A549 (cell line): ENCODE data around the gene FHL2. TPM values are rescaled to one million over a fixed set of nuclear protein-coding genes. Genes with fewer than 3 reads are reported as not detected.
A peak's percentile ranks its signal among the peaks of the same experiment; 100 is the strongest.

ENCODE experiments used
- ATAC-seq, 2 experiments: fragments of 200-7000 bp in 1 of 2; fragments of >200 bp in 1 of 2; cut with Nextera tagmentation in 1 of 2; cut with Tn5 transposase in 1 of 2; 3 replicates each; pipeline versions ENCODE4 v1.8.0 to v1.9.1; 2018 to 2020; ENCODE audit warnings: mild to moderate bottlenecking in 1 of 2, moderate library complexity in 1 of 2
- CTCF ChIA-PET: fragments of 300-600 bp; sonication (Branson Sonifier 250); formaldehyde crosslinking; extraction: SDS; loops from one replicate; lab custom pipeline; 2021; ENCODE audit warnings: antibody characterized with exemption, inconsistent platforms; lab: Yijun Ruan, JAX
- POLR2A ChIA-PET: fragments of 350-600 bp; formaldehyde crosslinking; extraction: SDS; loops from one replicate; lab custom pipeline; 2021; ENCODE audit warnings: antibody characterized with exemption, inconsistent platforms; lab: Yijun Ruan, JAX
- DNase-seq, 2 experiments: peaks; one replicate each; pipeline versions ENCODE4 v3.0.0 to v3.0.0-alpha.2; 2011 to 2016; ENCODE audit warnings: low read depth in 1 of 2, low spot score in 1 of 2
- FAIRE-seq: peaks from 2 replicates; lab custom pipeline; 2011; peaks lifted over from hg19 to GRCh38; lab: Jason Lieb, UNC
- H3K27ac ChIP-seq, 2 experiments: fragments of >200 bp; sonication (Bioruptor Twin); formaldehyde crosslinking; 3 replicates each; pipeline ENCODE4 v1.5.1; 2016 to 2017
- H3K4me1 ChIP-seq: fragments of >200 bp; sonication (Bioruptor Twin); formaldehyde crosslinking; 3 replicates; pipeline ENCODE4 v1.6.1; 2016
- H3K4me2 ChIP-seq: fragments of >200 bp; sonication (Bioruptor Twin); formaldehyde crosslinking; 3 replicates; pipeline ENCODE4 v1.6.1; 2016
- H3K4me3 ChIP-seq: fragments of >200 bp; sonication (Bioruptor Twin); formaldehyde crosslinking; 3 replicates; pipeline ENCODE4 v1.5.1; 2016
- H3K9me3 ChIP-seq: fragments of >200 bp; sonication (Bioruptor Twin); formaldehyde crosslinking; 3 replicates; pipeline ENCODE4 v1.6.1; 2016
- BHLHE40 ChIP-seq: IDR thresholded peaks from 2 replicates; pipeline ENCODE4 v1.6.1; 2012; ENCODE audit warnings: low read depth, low read length, inconsistent platforms
- CBX8 ChIP-seq: fragments of 200-600 bp; sonication (generic); IDR thresholded peaks from 2 replicates; pipeline ENCODE4 v1.6.1; 2016
- CHD2 ChIP-seq: fragments of 150-350 bp; IDR thresholded peaks from 2 replicates; pipeline ENCODE4 v1.6.1; 2014; ENCODE audit warnings: low read length; ENCODE audit not compliant: partially characterized antibody
- CHD4 ChIP-seq: fragments of 200-600 bp; sonication (generic); IDR thresholded peaks from 2 replicates; pipeline ENCODE4 v1.6.1; 2016; ENCODE audit warnings: antibody characterized with exemption, mild to moderate bottlenecking, borderline replicate concordance
- ESRRA ChIP-seq: fragments of 150-350 bp; IDR thresholded peaks from 2 replicates; pipeline ENCODE4 v1.6.1; 2014; ENCODE audit warnings: mild to moderate bottlenecking, low read length, borderline replicate concordance
- FOSB ChIP-seq: fragments of 250-450 bp; sonication (Bioruptor Pico); IDR thresholded peaks from 2 replicates; pipeline ENCODE4 v1.5.0; 2020; ENCODE audit warnings: mild to moderate bottlenecking, moderate library complexity
- FOXS1 ChIP-seq: fragments of 250-450 bp; sonication (Bioruptor Pico); IDR thresholded peaks from 2 replicates; pipeline ENCODE4 v1.5.0; 2020; ENCODE audit warnings: mild to moderate bottlenecking, moderate library complexity
- GATA3 ChIP-seq: IDR thresholded peaks from 2 replicates; pipeline ENCODE4 v1.6.1; 2012; ENCODE audit warnings: borderline replicate concordance
- HEYL ChIP-seq: fragments of 250-450 bp; sonication (Bioruptor Pico); IDR thresholded peaks from 2 replicates; pipeline ENCODE4 v1.8.0; 2021; ENCODE audit warnings: mild to moderate bottlenecking, moderate library complexity
- HOXA7 ChIP-seq: fragments of 250-450 bp; sonication (Bioruptor Pico); IDR thresholded peaks from 2 replicates; pipeline ENCODE4 v1.5.0; 2020; ENCODE audit warnings: mild to moderate bottlenecking, moderate library complexity
- JUN ChIP-seq, 2 experiments: fragments of >200 bp; sonication (Bioruptor Twin); formaldehyde crosslinking; IDR thresholded peaks; 2 replicates in 1 of 2; 3 replicates in 1 of 2; pipeline ENCODE4 v1.6.1; 2016 to 2017
- KDM1A ChIP-seq: fragments of 200-600 bp; sonication (generic); IDR thresholded peaks from 2 replicates; pipeline ENCODE4 v1.6.1; 2016; ENCODE audit warnings: low read depth, mild to moderate bottlenecking
- MYC ChIP-seq: IDR thresholded peaks from 2 replicates; pipeline ENCODE4 v1.6.1; 2012; ENCODE audit warnings: mild to moderate bottlenecking, inconsistent platforms, low read length, improper control_type of control experiment, borderline replicate concordance
- PHF8 ChIP-seq: fragments of 200-600 bp; sonication (generic); IDR thresholded peaks from 2 replicates; pipeline ENCODE4 v1.6.1; 2016; ENCODE audit warnings: low read depth, mild to moderate bottlenecking, antibody characterized with exemption, moderate library complexity, borderline replicate concordance
- RFX5 ChIP-seq: fragments of 450-650 bp; IDR thresholded peaks from 2 replicates; pipeline ENCODE4 v1.7.1; 2014; ENCODE audit warnings: antibody characterized with exemption, mild to moderate bottlenecking, moderate library complexity
- RNF2 ChIP-seq: fragments of 200-600 bp; sonication (generic); IDR thresholded peaks from 2 replicates; pipeline ENCODE4 v1.6.1; 2016; ENCODE audit warnings: low read depth, mild to moderate bottlenecking, antibody characterized with exemption, moderate library complexity, borderline replicate concordance
- TP53 ChIP-seq: fragments of 250-450 bp; sonication (Bioruptor Pico); IDR thresholded peaks from 2 replicates; pipeline ENCODE4 v1.5.0; 2021; ENCODE audit warnings: mild to moderate bottlenecking, moderate library complexity
- ZC3H11A ChIP-seq: fragments of 450-650 bp; IDR thresholded peaks from 2 replicates; pipeline ENCODE4 v1.6.1; 2014; ENCODE audit warnings: antibody characterized with exemption, mild to moderate bottlenecking
- ZFP36 ChIP-seq: fragments of 450-650 bp; IDR thresholded peaks from 2 replicates; pipeline ENCODE4 v1.6.1; 2014; ENCODE audit warnings: borderline replicate concordance; ENCODE audit not compliant: partially characterized antibody
- WGBS: methylation state at CpG from one replicate; pipeline ENCODE4 v1.1.6; 2017; ENCODE audit errors: missing lambda C conversion rate; 5-methylcytosine and 5-hydroxymethylcytosine counted together
- polyA plus RNA-seq, 4 experiments: library from polyadenylated mRNA; depleted of rRNA in 3 of 4; stranded (reverse); fragments of >200 nt; fragmentation: RNase III in 1 of 4; extraction: RNeasy Plus Mini Kit Qiagen cat#74134 plus additional on column Dnase treatment in 1 of 4; gene quantifications; 2 replicates in 3 of 4; 3 replicates in 1 of 4; pipeline ENCODE4 v1.2.3, GENCODE V29; 2011 to 2017
- TF ChIP-seq, protein P1 (sequence below): fragments of 450-650 bp; IDR thresholded peaks from 2 replicates; pipeline ENCODE4 v1.6.1; 2014; ENCODE audit warnings: antibody characterized with exemption
- TF ChIP-seq, protein P2 (sequence below): fragments of >200 bp; sonication (Bioruptor Twin); formaldehyde crosslinking; IDR thresholded peaks from 3 replicates; pipeline ENCODE4 v1.5.1; 2016
- TF ChIP-seq, protein P3 (sequence below): IDR thresholded peaks from 2 replicates; pipeline ENCODE4 v1.6.1; 2012
- TF ChIP-seq, protein P4 (sequence below): IDR thresholded peaks from 2 replicates; pipeline ENCODE4 v1.6.1; 2012
- TF ChIP-seq, protein P5 (sequence below): fragments of 150-350 bp; IDR thresholded peaks from 2 replicates; pipeline ENCODE4 v1.6.1; 2014; ENCODE audit warnings: low read depth, mild to moderate bottlenecking, low read length
- TF ChIP-seq, protein P6 (sequence below): IDR thresholded peaks from 2 replicates; pipeline ENCODE4 v1.6.1; 2012; ENCODE audit warnings: low read depth, borderline replicate concordance

Gene FHL2
- polyA plus RNA-seq, 2 of the 4 experiments (the other 2 are of a cell fraction) = 57.9 to 85.9 TPM

DNA sequence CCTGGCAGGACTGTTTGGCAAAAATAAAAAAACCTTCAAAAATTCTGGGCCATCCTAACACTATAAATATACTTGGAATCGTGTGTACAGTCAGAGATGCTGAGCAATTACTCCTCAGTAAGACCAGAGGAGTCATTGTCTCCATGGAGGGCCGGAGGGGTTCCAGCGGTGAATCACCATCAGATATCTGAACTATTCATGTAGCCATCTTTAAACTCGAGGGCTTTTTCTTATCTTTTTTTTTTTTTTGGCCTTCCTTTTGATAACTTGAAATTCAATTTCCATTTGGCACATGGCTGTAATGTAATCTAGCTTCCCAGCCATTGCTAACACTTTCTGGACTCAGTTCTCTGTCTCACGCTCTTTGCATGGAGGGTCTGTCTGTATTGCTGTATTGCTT, 7.4 kb upstream of the FHL2 start:
- ChIA-PET CTCF (interaction anchor here (0.7 kb wide), 1 partner anchor 116 kb away, joined by 3 read pairs; no protein-coding TSS in a partner anchor), POLR2A (no interaction called here)
- ATAC-seq = peak in 1 of 2 experiments; percentile 25; a peak in 2 of 6 replicates
- no peak overlapping the region for H3K4me2 ChIP-seq
- no peak overlapping the region for H3K4me3 ChIP-seq
- peaks cover 49% of the 10 kb centered on the region for H3K4me1 ChIP-seq
- DNase-seq = no peak
- 54% methylated on average over 5 of the region's 5 CpGs for WGBS
- TF ChIP-seq PHF8 = no peak
- TF ChIP-seq BHLHE40 = no peak
- TF ChIP-seq GATA3 = no peak
- TF ChIP-seq MYC = no peak
- TF ChIP-seq, protein P1, sequence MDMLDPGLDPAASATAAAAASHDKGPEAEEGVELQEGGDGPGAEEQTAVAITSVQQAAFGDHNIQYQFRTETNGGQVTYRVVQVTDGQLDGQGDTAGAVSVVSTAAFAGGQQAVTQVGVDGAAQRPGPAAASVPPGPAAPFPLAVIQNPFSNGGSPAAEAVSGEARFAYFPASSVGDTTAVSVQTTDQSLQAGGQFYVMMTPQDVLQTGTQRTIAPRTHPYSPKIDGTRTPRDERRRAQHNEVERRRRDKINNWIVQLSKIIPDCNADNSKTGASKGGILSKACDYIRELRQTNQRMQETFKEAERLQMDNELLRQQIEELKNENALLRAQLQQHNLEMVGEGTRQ = no peak
- TF ChIP-seq, protein P2, sequence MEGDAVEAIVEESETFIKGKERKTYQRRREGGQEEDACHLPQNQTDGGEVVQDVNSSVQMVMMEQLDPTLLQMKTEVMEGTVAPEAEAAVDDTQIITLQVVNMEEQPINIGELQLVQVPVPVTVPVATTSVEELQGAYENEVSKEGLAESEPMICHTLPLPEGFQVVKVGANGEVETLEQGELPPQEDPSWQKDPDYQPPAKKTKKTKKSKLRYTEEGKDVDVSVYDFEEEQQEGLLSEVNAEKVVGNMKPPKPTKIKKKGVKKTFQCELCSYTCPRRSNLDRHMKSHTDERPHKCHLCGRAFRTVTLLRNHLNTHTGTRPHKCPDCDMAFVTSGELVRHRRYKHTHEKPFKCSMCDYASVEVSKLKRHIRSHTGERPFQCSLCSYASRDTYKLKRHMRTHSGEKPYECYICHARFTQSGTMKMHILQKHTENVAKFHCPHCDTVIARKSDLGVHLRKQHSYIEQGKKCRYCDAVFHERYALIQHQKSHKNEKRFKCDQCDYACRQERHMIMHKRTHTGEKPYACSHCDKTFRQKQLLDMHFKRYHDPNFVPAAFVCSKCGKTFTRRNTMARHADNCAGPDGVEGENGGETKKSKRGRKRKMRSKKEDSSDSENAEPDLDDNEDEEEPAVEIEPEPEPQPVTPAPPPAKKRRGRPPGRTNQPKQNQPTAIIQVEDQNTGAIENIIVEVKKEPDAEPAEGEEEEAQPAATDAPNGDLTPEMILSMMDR = no peak
- no peak for TF ChIP-seq HEYL (CRISPR knock-in tag)
- TF ChIP-seq, protein P3, sequence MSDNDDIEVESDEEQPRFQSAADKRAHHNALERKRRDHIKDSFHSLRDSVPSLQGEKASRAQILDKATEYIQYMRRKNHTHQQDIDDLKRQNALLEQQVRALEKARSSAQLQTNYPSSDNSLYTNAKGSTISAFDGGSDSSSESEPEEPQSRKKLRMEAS = no peak
- no peak for TF ChIP-seq CHD2
- TF ChIP-seq FOXS1 (CRISPR knock-in tag) = no peak
- H3K9me3 ChIP-seq = no peaks in the 10 kb centered on the region
- peak overlapping the region in 1 of 2 experiments; percentile 84; a peak in 2 of 6 replicates for H3K27ac ChIP-seq
- FAIRE-seq = no peak

DNA sequence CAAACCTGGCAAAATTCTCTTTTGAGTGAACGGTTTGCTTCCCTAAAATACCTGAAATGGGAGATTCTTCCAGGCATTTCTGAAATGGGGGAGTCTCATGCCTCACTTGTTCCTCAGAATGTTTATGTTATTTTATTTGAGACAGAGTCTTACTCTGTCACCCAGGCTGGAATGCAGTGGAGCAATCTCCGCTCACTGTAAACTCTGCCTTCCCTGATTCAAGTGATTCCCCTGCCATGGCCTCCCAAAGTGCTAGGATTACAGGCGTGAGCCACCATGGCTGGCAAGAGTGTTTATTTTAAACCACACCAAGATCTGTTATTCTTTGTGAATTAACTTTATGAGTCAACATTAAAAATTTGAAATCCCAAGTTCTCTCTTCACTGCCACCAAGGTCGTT, 6.4 kb upstream of the FHL2 start:
- WGBS = 78% methylated on average over 4 of the region's 4 CpGs
- DNase-seq (no peak), FAIRE-seq (no peak), ATAC-seq (no peak)
- Histone ChIP-seq H3K4me2 (no peak overlapping the region), H3K4me1 (peaks cover 41% of the 10 kb centered on the region), H3K4me3 (no peak overlapping the region), H3K9me3 (no peaks in the 10 kb centered on the region), H3K27ac (peak overlapping the region; percentile 55 to 84; a peak in 4 of 6 replicates)
- ChIA-PET POLR2A (no interaction called here), CTCF (no interaction called here)
- TF ChIP-seq RNF2 = no peak
- TF ChIP-seq CHD4 = no peak
- no peak for TF ChIP-seq ZFP36
- no peak for TF ChIP-seq KDM1A
- no peak for TF ChIP-seq JUN (IDR thresholded peaks at IDR 0.05)
- TF ChIP-seq BHLHE40 = no peak
- TF ChIP-seq, protein P4, sequence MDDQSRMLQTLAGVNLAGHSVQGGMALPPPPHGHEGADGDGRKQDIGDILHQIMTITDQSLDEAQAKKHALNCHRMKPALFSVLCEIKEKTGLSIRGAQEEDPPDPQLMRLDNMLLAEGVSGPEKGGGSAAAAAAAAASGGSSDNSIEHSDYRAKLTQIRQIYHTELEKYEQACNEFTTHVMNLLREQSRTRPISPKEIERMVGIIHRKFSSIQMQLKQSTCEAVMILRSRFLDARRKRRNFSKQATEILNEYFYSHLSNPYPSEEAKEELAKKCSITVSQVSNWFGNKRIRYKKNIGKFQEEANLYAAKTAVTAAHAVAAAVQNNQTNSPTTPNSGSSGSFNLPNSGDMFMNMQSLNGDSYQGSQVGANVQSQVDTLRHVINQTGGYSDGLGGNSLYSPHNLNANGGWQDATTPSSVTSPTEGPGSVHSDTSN = no peak
- TF ChIP-seq FOSB = no peak
- TF ChIP-seq, protein P1 = no peak
- TF ChIP-seq ZC3H11A = no peak
- no peak for TF ChIP-seq TP53 (CRISPR knock-in tag)
- TF ChIP-seq RFX5 = no peak
- no peak for TF ChIP-seq MYC
- TF ChIP-seq, protein P5, sequence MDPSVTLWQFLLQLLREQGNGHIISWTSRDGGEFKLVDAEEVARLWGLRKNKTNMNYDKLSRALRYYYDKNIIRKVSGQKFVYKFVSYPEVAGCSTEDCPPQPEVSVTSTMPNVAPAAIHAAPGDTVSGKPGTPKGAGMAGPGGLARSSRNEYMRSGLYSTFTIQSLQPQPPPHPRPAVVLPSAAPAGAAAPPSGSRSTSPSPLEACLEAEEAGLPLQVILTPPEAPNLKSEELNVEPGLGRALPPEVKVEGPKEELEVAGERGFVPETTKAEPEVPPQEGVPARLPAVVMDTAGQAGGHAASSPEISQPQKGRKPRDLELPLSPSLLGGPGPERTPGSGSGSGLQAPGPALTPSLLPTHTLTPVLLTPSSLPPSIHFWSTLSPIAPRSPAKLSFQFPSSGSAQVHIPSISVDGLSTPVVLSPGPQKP = no peak
- TF ChIP-seq HEYL (CRISPR knock-in tag) = no peak
- TF ChIP-seq HOXA7 (CRISPR knock-in tag) = no peak
- no peak for TF ChIP-seq CBX8
- TF ChIP-seq, protein P6, sequence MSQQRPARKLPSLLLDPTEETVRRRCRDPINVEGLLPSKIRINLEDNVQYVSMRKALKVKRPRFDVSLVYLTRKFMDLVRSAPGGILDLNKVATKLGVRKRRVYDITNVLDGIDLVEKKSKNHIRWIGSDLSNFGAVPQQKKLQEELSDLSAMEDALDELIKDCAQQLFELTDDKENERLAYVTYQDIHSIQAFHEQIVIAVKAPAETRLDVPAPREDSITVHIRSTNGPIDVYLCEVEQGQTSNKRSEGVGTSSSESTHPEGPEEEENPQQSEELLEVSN = no peak
- no peak for TF ChIP-seq ESRRA
